Lower lobe of right lung (tissue), 2 donors: ENCODE results near the gene MAD1L1. TPM values are rescaled to one million over a fixed set of nuclear protein-coding genes. Genes with fewer than 3 reads are reported as not detected.

ENCODE experiments used
- ATAC-seq, 2 donors: fragments of 200-7000 bp; cut with Tn5 transposase; one replicate each; pipeline ENCODE4 v1.9.1; 2020 to 2022; ENCODE audit warnings: mild to moderate bottlenecking in 2 of 2, moderate library complexity in 2 of 2
- DNase-seq: peaks from one replicate; pipeline ENCODE4 v3.0.0-alpha.2; 2020
- H3K27ac ChIP-seq: fragments of 200-600 bp; one replicate; pipeline ENCODE4 v1.8.0; 2022
- H3K27me3 ChIP-seq: fragments of 200-600 bp; one replicate; pipeline ENCODE4 v1.8.0; 2022; ENCODE audit warnings: low read depth
- H3K36me3 ChIP-seq: fragments of 200-600 bp; one replicate; pipeline ENCODE4 v1.8.0; 2022; ENCODE audit warnings: mild to moderate bottlenecking
- H3K4me1 ChIP-seq: fragments of 200-600 bp; one replicate; pipeline ENCODE4 v1.8.0; 2022
- H3K4me3 ChIP-seq: fragments of 200-600 bp; one replicate; pipeline ENCODE4 v1.8.0; 2022; ENCODE audit warnings: mild to moderate bottlenecking
- H3K9me3 ChIP-seq: fragments of 200-600 bp; one replicate; pipeline ENCODE4 v1.8.0; 2022
- CTCF ChIP-seq: fragments of 200-600 bp; IDR thresholded peaks from one replicate; pipeline ENCODE4 v1.8.0; 2022; ENCODE audit warnings: antibody characterized with exemption, mild to moderate bottlenecking
- intact Hi-C: fragments of 100-400 bp; cut with DNase I; formaldehyde crosslinking; loops from one replicate; pipeline ENCODE4 v1.11.0; 2022
- total RNA-seq: library from RNA; stranded (reverse); fragmentation: NEBNext Ultra II Directional; extraction: Animal tissue kit (Norgen Biotek cat#: 25700); gene quantifications from one replicate; pipeline ENCODE4 v1.2.1, GENCODE V29; 2021
- donor health status: DM: no; HTN: yes; CAD: no; lungs with severe emphysema.

MAD1L1 gene
- total RNA-seq, 1 donor from 2014 or later, result 44.5 TPM

DNA sequence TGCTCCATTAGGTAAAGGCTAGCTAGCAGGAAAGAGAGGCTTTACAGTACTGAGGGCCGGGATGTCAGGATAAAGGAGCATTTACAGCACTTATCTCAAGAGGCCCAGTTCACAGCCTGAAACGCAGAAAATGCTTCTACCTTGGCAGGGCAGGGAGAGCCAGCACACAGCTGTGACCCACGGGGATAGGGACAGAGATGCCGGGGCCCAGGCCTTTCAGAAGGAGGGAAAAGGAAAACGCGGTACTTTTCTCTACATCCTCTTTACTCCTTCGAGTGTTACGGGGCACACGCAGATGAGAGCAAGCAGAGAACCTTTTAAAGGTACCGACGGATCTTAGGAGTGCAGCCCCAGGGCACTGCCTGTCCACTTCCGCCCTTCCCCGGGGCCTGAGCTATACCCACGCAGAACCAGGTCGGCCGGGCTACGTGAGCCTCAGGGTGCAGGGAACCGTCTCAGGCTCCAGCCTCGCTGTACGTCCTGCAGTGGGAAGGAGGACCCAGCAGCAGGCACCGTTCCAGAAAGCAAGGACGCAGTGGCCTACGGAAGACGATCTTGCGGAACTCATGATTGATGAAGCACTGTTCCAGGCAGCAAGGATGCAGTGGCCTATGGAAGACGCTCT, 330.4 kb downstream of the MAD1L1 start:
- H3K4me1 ChIP-seq, result no peaks in the 10 kb centered on the region
- TF ChIP-seq CTCF, result no peak
- no peak for ATAC-seq
- intact Hi-C loops, result no loop called here
- no peak overlapping the region for H3K27ac ChIP-seq
- no peaks in the 10 kb centered on the region for H3K9me3 ChIP-seq
- peak; percentile 27 for DNase-seq
- no peak overlapping the region for H3K4me3 ChIP-seq
- no peaks in the 10 kb centered on the region for H3K27me3 ChIP-seq
- peaks cover 9% of the 10 kb centered on the region for H3K36me3 ChIP-seq

DNA sequence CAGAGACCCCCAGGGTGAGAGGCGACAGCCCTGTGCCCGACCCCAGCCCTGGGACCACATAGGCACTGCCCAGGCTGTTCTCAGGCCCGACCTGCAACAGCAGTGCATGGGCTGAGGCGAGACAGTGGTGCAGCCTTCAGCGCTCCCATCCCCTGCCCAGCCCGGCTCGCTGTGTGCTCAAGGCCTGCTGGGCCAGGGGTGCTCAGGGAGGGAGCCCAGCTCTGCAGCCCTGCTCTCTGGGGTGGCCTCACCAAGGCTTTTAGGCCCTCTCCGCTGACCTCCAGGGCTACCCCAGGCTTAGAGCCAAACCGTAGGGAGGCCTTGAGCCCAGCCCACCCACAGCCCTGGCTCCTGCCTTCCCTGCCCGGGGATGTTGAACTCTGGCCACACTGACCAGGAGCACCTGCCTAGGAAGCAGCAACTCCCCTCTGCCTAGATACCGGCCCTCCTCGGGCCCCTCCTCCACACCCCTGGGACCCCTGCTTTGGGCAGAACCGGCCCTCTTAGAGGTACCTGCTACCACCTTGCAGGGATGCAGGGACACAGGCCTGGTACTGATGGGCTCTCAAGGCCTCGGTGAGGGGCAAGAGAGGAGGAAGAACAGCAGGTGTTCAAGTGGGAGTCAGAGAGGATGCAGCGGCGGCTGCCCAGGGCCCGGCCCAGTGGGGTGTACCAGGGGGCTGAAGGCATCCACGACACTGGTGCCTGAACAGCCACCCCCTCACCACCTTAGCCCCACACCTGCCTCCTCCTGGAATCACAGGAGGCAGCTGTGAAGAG, 331.1 kb downstream of the MAD1L1 start:
- H3K4me1 ChIP-seq, result no peaks in the 10 kb centered on the region
- DNase-seq (peak; percentile 32), ATAC-seq (peak in 1 of 2 donors; percentile 16)
- H3K36me3 ChIP-seq, result peaks cover 15% of the 10 kb centered on the region
- intact Hi-C loops, result no loop called here
- no peak overlapping the region for H3K4me3 ChIP-seq
- no peak for TF ChIP-seq CTCF
- H3K27me3 ChIP-seq, result no peaks in the 10 kb centered on the region
- no peaks in the 10 kb centered on the region for H3K9me3 ChIP-seq
- no peak overlapping the region for H3K27ac ChIP-seq

DNA sequence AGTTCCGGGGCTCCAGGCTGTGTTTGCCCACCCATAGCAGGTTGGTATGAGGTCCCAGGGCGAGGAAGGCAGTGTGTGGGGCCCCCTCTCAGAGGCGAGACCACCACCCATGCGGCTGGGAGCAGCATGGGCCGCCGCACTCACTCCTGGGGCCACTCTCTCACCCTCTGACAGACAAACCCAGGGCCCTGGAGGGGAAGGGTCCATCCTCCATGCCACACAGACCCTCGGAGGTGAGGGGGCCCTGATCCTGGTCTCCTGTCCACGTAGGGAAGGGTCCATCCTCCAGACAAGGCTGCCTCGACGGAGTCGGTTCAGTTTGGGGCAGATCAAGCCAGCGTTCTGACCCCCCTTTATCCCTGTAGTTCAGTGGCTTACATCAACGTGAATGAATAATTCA, 331.9 kb downstream of the MAD1L1 start:
- ATAC-seq (no peak), DNase-seq (peak; percentile 30)
- H3K9me3 ChIP-seq, result no peaks in the 10 kb centered on the region
- TF ChIP-seq CTCF, result no peak
- intact Hi-C loops, result no loop called here
- no peak overlapping the region for H3K4me3 ChIP-seq
- no peak overlapping the region for H3K27ac ChIP-seq
- no peaks in the 10 kb centered on the region for H3K27me3 ChIP-seq
- H3K36me3 ChIP-seq, result peaks cover 22% of the 10 kb centered on the region
- H3K4me1 ChIP-seq, result no peaks in the 10 kb centered on the region

GRCh38 chr7:1899951-1900762, 332.6 kb downstream of the MAD1L1 start:
- Histone ChIP-seq H3K9me3 (no peaks in the 10 kb centered on the region), H3K4me3 (no peak overlapping the region), H3K36me3 (peaks cover 22% of the 10 kb centered on the region), H3K27ac (no peak overlapping the region), H3K27me3 (no peaks in the 10 kb centered on the region), H3K4me1 (no peaks in the 10 kb centered on the region)
- TF ChIP-seq CTCF, result no peak
- DNase-seq, result peak; percentile 29
- intact Hi-C loops, result no loop called here
- no peak for ATAC-seq

DNA sequence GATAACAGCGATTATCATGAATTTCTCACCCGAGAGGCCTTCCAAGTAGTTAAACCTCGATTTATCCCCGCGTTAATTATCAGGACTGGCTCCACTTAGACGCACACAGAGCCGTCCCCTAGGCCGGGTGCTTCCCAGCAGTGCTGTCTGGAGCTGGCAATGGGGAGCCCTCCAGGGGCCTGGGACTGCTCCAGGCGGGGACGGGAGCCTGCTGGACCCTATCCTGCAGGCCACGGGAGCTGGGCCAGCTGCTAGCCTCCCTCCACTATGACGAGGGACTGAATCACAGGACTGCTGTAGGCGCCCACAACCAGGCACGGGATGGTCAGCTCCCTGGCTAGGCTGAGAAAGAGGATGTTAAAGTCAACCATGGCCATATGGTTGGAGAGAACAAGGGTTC, 333.5 kb downstream of the MAD1L1 start:
- Histone ChIP-seq H3K9me3 (no peaks in the 10 kb centered on the region), H3K27me3 (no peaks in the 10 kb centered on the region), H3K4me1 (no peaks in the 10 kb centered on the region), H3K36me3 (peaks cover 22% of the 10 kb centered on the region), H3K27ac (no peak overlapping the region), H3K4me3 (no peak overlapping the region)
- no peak for TF ChIP-seq CTCF
- intact Hi-C loops, result no loop called here
- ATAC-seq (peak; percentile 35 to 44), DNase-seq (peak; percentile 40)
